ENCODE results near the gene SLC22A14.

SLC22A14 gene

GRCh38 chr3:38327335-38328009, 45.4 kb downstream of the SLC22A14 start:
- H3K9me3 ChIP-seq (ENCODE audit: control insufficient read depth, insufficient read depth, low read length), result no peaks in the 10 kb centered on the region
- H3K36me3 ChIP-seq (ENCODE audit: control insufficient read depth, insufficient read depth, low read length), result no peaks in the 10 kb centered on the region
- H3K4me3 ChIP-seq (ENCODE audit: low read depth, low read length), result no peak overlapping the region
- no peak overlapping the region for H3K27ac ChIP-seq (ENCODE audit: low read depth, low read length)
- no peak overlapping the region for H3K9ac ChIP-seq (ENCODE audit: low read depth, low read length)
- H3K4me1 ChIP-seq (ENCODE audit: control insufficient read depth, insufficient read depth, low read length), result no peaks in the 10 kb centered on the region
- no peaks in the 10 kb centered on the region for H3K27me3 ChIP-seq (ENCODE audit: control insufficient read depth, insufficient read depth, low read length)

- Histone ChIP-seq H3K4me3 (ENCODE audit: low read depth, low read length) (no peak overlapping the region), H3K4me1 (ENCODE audit: control insufficient read depth, insufficient read depth, low read length) (no peaks in the 10 kb centered on the region), H3K9me3 (ENCODE audit: control insufficient read depth, insufficient read depth, low read length) (no peaks in the 10 kb centered on the region), H3K9ac (ENCODE audit: low read depth, low read length) (no peak overlapping the region), H3K36me3 (ENCODE audit: control insufficient read depth, insufficient read depth, low read length) (no peaks in the 10 kb centered on the region), H3K27me3 (ENCODE audit: control insufficient read depth, insufficient read depth, low read length) (no peaks in the 10 kb centered on the region), H3K27ac (ENCODE audit: low read depth, low read length) (no peak overlapping the region)
Measured at GRCh38 chr3:38331257-38332022, 49.3 kb downstream of the SLC22A14 start.

GRCh38 chr3:38332201-38332600, 50.1 kb downstream of the SLC22A14 start:
- H3K9ac ChIP-seq (ENCODE audit: low read depth, low read length), result no peak overlapping the region
- H3K4me3 ChIP-seq (ENCODE audit: low read depth, low read length), result no peak overlapping the region
- H3K27ac ChIP-seq (ENCODE audit: low read depth, low read length), result no peak overlapping the region
- no peaks in the 10 kb centered on the region for H3K9me3 ChIP-seq (ENCODE audit: control insufficient read depth, insufficient read depth, low read length)
- no peaks in the 10 kb centered on the region for H3K27me3 ChIP-seq (ENCODE audit: control insufficient read depth, insufficient read depth, low read length)
- H3K36me3 ChIP-seq (ENCODE audit: control insufficient read depth, insufficient read depth, low read length), result no peaks in the 10 kb centered on the region
- no peaks in the 10 kb centered on the region for H3K4me1 ChIP-seq (ENCODE audit: control insufficient read depth, insufficient read depth, low read length)

GRCh38 chr3:38334142-38335055, 52.3 kb downstream of the SLC22A14 start:
- Histone ChIP-seq H3K27me3 (ENCODE audit: control insufficient read depth, insufficient read depth, low read length) (no peaks in the 10 kb centered on the region), H3K27ac (ENCODE audit: low read depth, low read length) (no peak overlapping the region), H3K9me3 (ENCODE audit: control insufficient read depth, insufficient read depth, low read length) (no peaks in the 10 kb centered on the region), H3K36me3 (ENCODE audit: control insufficient read depth, insufficient read depth, low read length) (no peaks in the 10 kb centered on the region), H3K9ac (ENCODE audit: low read depth, low read length) (no peak overlapping the region), H3K4me3 (ENCODE audit: low read depth, low read length) (no peak overlapping the region), H3K4me1 (ENCODE audit: control insufficient read depth, insufficient read depth, low read length) (no peaks in the 10 kb centered on the region)

GRCh38 chr3:38335263-38335662, 53.2 kb downstream of the SLC22A14 start:
- H3K36me3 ChIP-seq (ENCODE audit: control insufficient read depth, insufficient read depth, low read length), result no peaks in the 10 kb centered on the region
- H3K27ac ChIP-seq (ENCODE audit: low read depth, low read length), result no peak overlapping the region
- H3K4me1 ChIP-seq (ENCODE audit: control insufficient read depth, insufficient read depth, low read length), result no peaks in the 10 kb centered on the region

GRCh38 chr3:38337703-38338102, 55.6 kb downstream of the SLC22A14 start:
- H3K27me3 ChIP-seq (ENCODE audit: control insufficient read depth, insufficient read depth, low read length), result no peaks in the 10 kb centered on the region; the same call in 1 of the 2 replicates

More at GRCh38 chr3:38335263-38335662, 53.2 kb downstream of the SLC22A14 start:
- Histone ChIP-seq H3K27me3 (ENCODE audit: control insufficient read depth, insufficient read depth, low read length) (no peaks in the 10 kb centered on the region; the same call in 1 of the 2 replicates), H3K9ac (ENCODE audit: low read depth, low read length) (no peak overlapping the region), H3K4me3 (ENCODE audit: low read depth, low read length) (no peak overlapping the region), H3K9me3 (ENCODE audit: control insufficient read depth, insufficient read depth, low read length) (no peaks in the 10 kb centered on the region)

GRCh38 chr3:38343797-38344594, 61.9 kb downstream of the SLC22A14 start:
- no peak overlapping the region for H3K9ac ChIP-seq (ENCODE audit: low read depth, low read length)

More at GRCh38 chr3:38337703-38338102, 55.6 kb downstream of the SLC22A14 start:
- no peak overlapping the region for H3K27ac ChIP-seq (ENCODE audit: low read depth, low read length)
- H3K4me3 ChIP-seq (ENCODE audit: low read depth, low read length), result no peak overlapping the region
- H3K4me1 ChIP-seq (ENCODE audit: control insufficient read depth, insufficient read depth, low read length), result no peaks in the 10 kb centered on the region
- H3K36me3 ChIP-seq (ENCODE audit: control insufficient read depth, insufficient read depth, low read length), result no peaks in the 10 kb centered on the region
- no peak overlapping the region for H3K9ac ChIP-seq (ENCODE audit: low read depth, low read length)
- H3K9me3 ChIP-seq (ENCODE audit: control insufficient read depth, insufficient read depth, low read length), result no peaks in the 10 kb centered on the region

GRCh38 chr3:38345879-38346586, 63.9 kb downstream of the SLC22A14 start:
- no peaks in the 10 kb centered on the region for H3K4me1 ChIP-seq (ENCODE audit: control insufficient read depth, insufficient read depth, low read length)
- H3K27me3 ChIP-seq (ENCODE audit: control insufficient read depth, insufficient read depth, low read length), result peaks cover 10% of the 10 kb centered on the region
- peak overlapping the region; percentile 81; the same call in 1 of the 2 replicates for H3K4me3 ChIP-seq (ENCODE audit: low read depth, low read length)
- no peaks in the 10 kb centered on the region for H3K9me3 ChIP-seq (ENCODE audit: control insufficient read depth, insufficient read depth, low read length)
- no peak overlapping the region for H3K27ac ChIP-seq (ENCODE audit: low read depth, low read length)
- 0 out of 2 replicates have a peak, but pooled peaks cover 3% of the 10 kb centered on the region for H3K36me3 ChIP-seq (ENCODE audit: control insufficient read depth, insufficient read depth, low read length)
- H3K9ac ChIP-seq (ENCODE audit: low read depth, low read length), result no peak overlapping the region

More at GRCh38 chr3:38343797-38344594, 61.9 kb downstream of the SLC22A14 start:
- peaks cover 10% of the 10 kb centered on the region for H3K27me3 ChIP-seq (ENCODE audit: control insufficient read depth, insufficient read depth, low read length)
- H3K4me1 ChIP-seq (ENCODE audit: control insufficient read depth, insufficient read depth, low read length), result no peaks in the 10 kb centered on the region
- no peaks in the 10 kb centered on the region for H3K36me3 ChIP-seq (ENCODE audit: control insufficient read depth, insufficient read depth, low read length)
- H3K4me3 ChIP-seq (ENCODE audit: low read depth, low read length), result no peak overlapping the region
- no peak overlapping the region for H3K27ac ChIP-seq (ENCODE audit: low read depth, low read length)
- H3K9me3 ChIP-seq (ENCODE audit: control insufficient read depth, insufficient read depth, low read length), result no peaks in the 10 kb centered on the region

GRCh38 chr3:38346587-38347410, 64.7 kb downstream of the SLC22A14 start, which contains the start of gene XYLB:
XYLB (plus strand) TSS chr3:38346785; CDS start chr3:38346869, 84 bp downstream.
- H3K9ac ChIP-seq (ENCODE audit: low read depth, low read length), result peak within 1 kb of the TSS; percentile 41; the same call in 1 of the 2 replicates
- H3K9me3 ChIP-seq (ENCODE audit: control insufficient read depth, insufficient read depth, low read length), result no peaks in the 10 kb centered on the region

More at GRCh38 chr3:38346587-38347410, 64.7 kb downstream of the SLC22A14 start, which contains the start of gene XYLB:
- Histone ChIP-seq H3K4me3 (ENCODE audit: low read depth, low read length) (peak within 1 kb of the TSS; percentile 81), H3K27me3 (ENCODE audit: control insufficient read depth, insufficient read depth, low read length) (peaks cover 10% of the 10 kb centered on the region), H3K27ac (ENCODE audit: low read depth, low read length) (no peak within 1 kb of the TSS), H3K4me1 (ENCODE audit: control insufficient read depth, insufficient read depth, low read length) (no peaks in the 10 kb centered on the region), H3K36me3 (ENCODE audit: control insufficient read depth, insufficient read depth, low read length) (0 out of 2 replicates have a peak, but pooled peaks cover 3% of the 10 kb centered on the region)
